ENCODE measurements around the gene AFP. TPM values are rescaled to one million over a fixed set of nuclear protein-coding genes. Genes with fewer than 3 reads are reported as not detected.

Gene AFP
- polyA plus RNA-seq, 3 donors: not detected

DNA sequence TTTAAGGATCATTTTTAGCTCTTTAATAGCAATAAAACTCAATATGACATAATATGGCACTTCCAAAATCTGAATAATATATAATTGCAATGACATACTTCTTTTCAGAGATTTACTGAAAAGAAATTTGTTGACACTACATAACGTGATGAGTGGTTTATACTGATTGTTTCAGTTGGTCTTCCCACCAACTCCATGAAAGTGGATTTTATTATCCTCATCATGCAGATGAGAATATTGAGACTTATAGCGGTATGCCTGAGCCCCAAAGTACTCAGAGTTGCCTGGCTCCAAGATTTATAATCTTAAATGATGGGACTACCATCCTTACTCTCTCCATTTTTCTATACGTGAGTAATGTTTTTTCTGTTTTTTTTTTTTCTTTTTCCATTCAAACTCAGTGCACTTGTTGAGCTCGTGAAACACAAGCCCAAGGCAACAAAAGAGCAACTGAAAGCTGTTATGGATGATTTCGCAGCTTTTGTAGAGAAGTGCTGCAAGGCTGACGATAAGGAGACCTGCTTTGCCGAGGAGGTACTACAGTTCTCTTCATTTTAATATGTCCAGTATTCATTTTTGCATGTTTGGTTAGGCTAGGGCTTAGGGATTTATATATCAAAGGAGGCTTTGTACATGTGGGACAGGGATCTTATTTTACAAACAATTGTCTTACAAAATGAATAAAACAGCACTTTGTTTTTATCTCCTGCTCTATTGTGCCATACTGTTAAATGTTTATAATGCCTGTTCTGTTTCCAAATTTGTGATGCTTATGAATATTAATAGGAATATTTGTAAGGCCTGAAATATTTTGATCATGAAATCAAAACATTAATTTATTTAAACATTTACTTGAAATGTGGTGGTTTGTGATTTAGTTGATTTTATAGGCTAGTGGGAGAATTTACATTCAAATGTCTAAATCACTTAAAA, 16.6 kb upstream of the AFP start:
- Histone ChIP-seq H3K27me3 (ENCODE audit: control insufficient read depth in 2 of 2, insufficient read depth in 2 of 2, low read length in 2 of 2) (no peaks in the 10 kb centered on the region), H3K79me2 (ENCODE audit: insufficient read depth, low read length) (no peaks in the 10 kb centered on the region), H3K4me2 (replicated peaks; ENCODE audit: extremely low read depth, low read length, poor library complexity, severe bottlenecking) (no peak overlapping the region), H3K4me1 (ENCODE audit: control insufficient read depth in 1 of 2, insufficient read depth in 2 of 2, low read length in 2 of 2) (no peaks in the 10 kb centered on the region), H3K4me3 (replicated peaks in 1 of 3; ENCODE audit: low read depth in 2 of 3, low read length in 3 of 3) (no peak overlapping the region), H3K9ac (ENCODE audit: insufficient read depth, low read length, poor library complexity, severe bottlenecking) (no peak overlapping the region), H4K20me1 (ENCODE audit: insufficient read depth, low read length) (no peaks in the 10 kb centered on the region), H3K36me3 (replicated peaks in 1 of 2; ENCODE audit: control insufficient read depth in 1 of 2, insufficient read depth in 2 of 2, low read length in 2 of 2) (no peaks in the 10 kb centered on the region), H2AFZ (ENCODE audit: insufficient read depth, low read depth, low read length, poor library complexity, severe bottlenecking) (no peak overlapping the region), H3K9me3 (replicated peaks in 1 of 2; ENCODE audit: control insufficient read depth in 1 of 2, insufficient read depth in 1 of 2, low read length in 2 of 2) (no peaks in the 10 kb centered on the region), H3K27ac (ENCODE audit: low read depth in 1 of 2, low read length in 2 of 2) (no peak overlapping the region)
- no peak overlapping the region for H3K4me3 Mint-ChIP-seq
- H3K9me3 Mint-ChIP-seq: peaks cover 0 to 7% (median 0%) of the 10 kb centered on the region in 7 donors
- intact Hi-C loops (cut with micrococcal nuclease): no loop called here
- DNase-seq: no peak
- no peaks in the 10 kb centered on the region for H3K4me1 Mint-ChIP-seq
- H3K27me3 Mint-ChIP-seq (ENCODE audit: low read depth in 3 of 3): no peaks in the 10 kb centered on the region
- TF ChIP-seq, protein P1, sequence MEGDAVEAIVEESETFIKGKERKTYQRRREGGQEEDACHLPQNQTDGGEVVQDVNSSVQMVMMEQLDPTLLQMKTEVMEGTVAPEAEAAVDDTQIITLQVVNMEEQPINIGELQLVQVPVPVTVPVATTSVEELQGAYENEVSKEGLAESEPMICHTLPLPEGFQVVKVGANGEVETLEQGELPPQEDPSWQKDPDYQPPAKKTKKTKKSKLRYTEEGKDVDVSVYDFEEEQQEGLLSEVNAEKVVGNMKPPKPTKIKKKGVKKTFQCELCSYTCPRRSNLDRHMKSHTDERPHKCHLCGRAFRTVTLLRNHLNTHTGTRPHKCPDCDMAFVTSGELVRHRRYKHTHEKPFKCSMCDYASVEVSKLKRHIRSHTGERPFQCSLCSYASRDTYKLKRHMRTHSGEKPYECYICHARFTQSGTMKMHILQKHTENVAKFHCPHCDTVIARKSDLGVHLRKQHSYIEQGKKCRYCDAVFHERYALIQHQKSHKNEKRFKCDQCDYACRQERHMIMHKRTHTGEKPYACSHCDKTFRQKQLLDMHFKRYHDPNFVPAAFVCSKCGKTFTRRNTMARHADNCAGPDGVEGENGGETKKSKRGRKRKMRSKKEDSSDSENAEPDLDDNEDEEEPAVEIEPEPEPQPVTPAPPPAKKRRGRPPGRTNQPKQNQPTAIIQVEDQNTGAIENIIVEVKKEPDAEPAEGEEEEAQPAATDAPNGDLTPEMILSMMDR (IDR thresholded peaks at IDR 0.05): no peak
- no CpG with 5 or more reads among the region's 7 CpGs for WGBS (ENCODE audit: insufficient coverage)
- H3K27ac Mint-ChIP-seq: no peak overlapping the region
- no peaks in the 10 kb centered on the region for H3K36me3 Mint-ChIP-seq

DNA sequence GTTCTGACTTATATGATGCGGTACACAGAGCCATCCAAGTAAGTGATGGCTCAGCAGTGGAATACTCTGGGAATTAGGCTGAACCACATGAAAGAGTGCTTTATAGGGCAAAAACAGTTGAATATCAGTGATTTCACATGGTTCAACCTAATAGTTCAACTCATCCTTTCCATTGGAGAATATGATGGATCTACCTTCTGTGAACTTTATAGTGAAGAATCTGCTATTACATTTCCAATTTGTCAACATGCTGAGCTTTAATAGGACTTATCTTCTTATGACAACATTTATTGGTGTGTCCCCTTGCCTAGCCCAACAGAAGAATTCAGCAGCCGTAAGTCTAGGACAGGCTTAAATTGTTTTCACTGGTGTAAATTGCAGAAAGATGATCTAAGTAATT, 15.4 kb upstream of the AFP start:
- no peaks in the 10 kb centered on the region for H3K9me3 ChIP-seq (replicated peaks in 1 of 2; ENCODE audit: control insufficient read depth in 1 of 2, insufficient read depth in 1 of 2, low read length in 2 of 2)
- no peak overlapping the region for H3K4me2 ChIP-seq (replicated peaks; ENCODE audit: extremely low read depth, low read length, poor library complexity, severe bottlenecking)
- Mint-ChIP-seq H3K4me3 (no peak overlapping the region), H3K27ac (no peak overlapping the region), H3K4me1 (no peaks in the 10 kb centered on the region), H3K36me3 (no peaks in the 10 kb centered on the region), H3K27me3 (ENCODE audit: low read depth in 3 of 3) (no peaks in the 10 kb centered on the region), H3K9me3 (peaks cover 0 to 7% (median 0%) of the 10 kb centered on the region in 7 donors)
- H3K27ac ChIP-seq (ENCODE audit: low read depth in 1 of 2, low read length in 2 of 2): no peak overlapping the region
- no peak overlapping the region for H3K4me3 ChIP-seq (replicated peaks in 1 of 3; ENCODE audit: low read depth in 2 of 3, low read length in 3 of 3)
- 100% methylated on average over 1 of the region's 2 CpGs for WGBS (ENCODE audit: insufficient coverage)
- no peak overlapping the region for H3K9ac ChIP-seq (ENCODE audit: insufficient read depth, low read length, poor library complexity, severe bottlenecking)
- TF ChIP-seq, protein P1 (IDR thresholded peaks at IDR 0.05): no peak
- no peak overlapping the region for H2AFZ ChIP-seq (ENCODE audit: insufficient read depth, low read depth, low read length, poor library complexity, severe bottlenecking)
- H3K79me2 ChIP-seq (ENCODE audit: insufficient read depth, low read length): no peaks in the 10 kb centered on the region
- no peaks in the 10 kb centered on the region for H3K27me3 ChIP-seq (ENCODE audit: control insufficient read depth in 2 of 2, insufficient read depth in 2 of 2, low read length in 2 of 2)
- intact Hi-C loops (cut with micrococcal nuclease): no loop called here
- no peaks in the 10 kb centered on the region for H3K36me3 ChIP-seq (replicated peaks in 1 of 2; ENCODE audit: control insufficient read depth in 1 of 2, insufficient read depth in 2 of 2, low read length in 2 of 2)
- no peaks in the 10 kb centered on the region for H4K20me1 ChIP-seq (ENCODE audit: insufficient read depth, low read length)
- no peak for DNase-seq
- no peaks in the 10 kb centered on the region for H3K4me1 ChIP-seq (ENCODE audit: control insufficient read depth in 1 of 2, insufficient read depth in 2 of 2, low read length in 2 of 2)

Measured in CD14-positive monocyte (primary cell).